Endodermal cell (in vitro differentiated cells): ENCODE results near the gene DCTN3. TPM values are rescaled to one million over a fixed set of nuclear protein-coding genes. Genes with fewer than 3 reads are reported as not detected.

Experiments
- DNase-seq: peaks from one replicate; pipeline ENCODE4 v3.0.0-alpha.2; 2017
- H3K27ac ChIP-seq: 2 replicates; pipeline ENCODE4 v1.5.1; 2013; ENCODE audit warnings: mild to moderate bottlenecking, low read depth, low read length, moderate library complexity
- H3K27me3 ChIP-seq: 2 replicates; pipeline ENCODE4 v1.6.1; 2013; ENCODE audit warnings: mild to moderate bottlenecking, low read length, moderate library complexity; ENCODE audit not compliant: insufficient read depth, control insufficient read depth, poor library complexity, severe bottlenecking
- H3K36me3 ChIP-seq: 2 replicates; pipeline ENCODE4 v1.7.0; 2013; ENCODE audit warnings: mild to moderate bottlenecking, low read length, moderate library complexity; ENCODE audit not compliant: control insufficient read depth, insufficient read depth
- H3K4me1 ChIP-seq: one replicate; pipeline ENCODE4 v1.7.0; 2013; ENCODE audit warnings: low read length; ENCODE audit not compliant: control insufficient read depth, insufficient read depth
- H3K4me3 ChIP-seq: 2 replicates; pipeline ENCODE4 v1.5.1; 2013; ENCODE audit warnings: mild to moderate bottlenecking, low read length, moderate library complexity
- H3K9ac ChIP-seq: 2 replicates; pipeline ENCODE4 v1.6.1; 2013; ENCODE audit warnings: mild to moderate bottlenecking, low read length, moderate library complexity; ENCODE audit not compliant: poor library complexity, severe bottlenecking; ENCODE audit errors: extremely low read depth
- H3K9me3 ChIP-seq: 2 replicates; pipeline ENCODE4 v1.6.1; 2013; ENCODE audit warnings: mild to moderate bottlenecking, low read length, moderate library complexity; ENCODE audit not compliant: control insufficient read depth
- H3K27ac Mint-ChIP-seq: 2 replicates; pipeline ENCODE4 v1.8.0; 2020; ENCODE audit warnings: mixed read lengths
- H3K27me3 Mint-ChIP-seq: 2 replicates; pipeline ENCODE4 v1.8.0; 2021; ENCODE audit warnings: mild to moderate bottlenecking, mixed read lengths; ENCODE audit not compliant: insufficient read depth
- H3K36me3 Mint-ChIP-seq: 2 replicates; pipeline ENCODE4 v1.8.0; 2020; ENCODE audit warnings: low read depth, mixed read lengths
- H3K4me1 Mint-ChIP-seq: 2 replicates; pipeline ENCODE4 v1.8.0; 2020; ENCODE audit warnings: mixed read lengths
- H3K4me3 Mint-ChIP-seq: 2 replicates; pipeline ENCODE4 v1.8.0; 2020; ENCODE audit warnings: mild to moderate bottlenecking, moderate library complexity, mixed read lengths
- H3K9me3 Mint-ChIP-seq: 2 replicates; pipeline ENCODE4 v1.8.0; 2020; ENCODE audit warnings: mild to moderate bottlenecking, mixed read lengths
- WGBS, 2 experiments: methylation state at CpG; one replicate each; pipeline versions ENCODE4 v1.1.5 to v1.1.7; 2013; ENCODE audit warnings: missing lambda C conversion rate in 2 of 2, mixed read lengths in 1 of 2; ENCODE audit not compliant: insufficient coverage in 1 of 2, insufficient read length in 1 of 2; 5-methylcytosine and 5-hydroxymethylcytosine counted together
- total RNA-seq, 2 donors: library from RNA; stranded (reverse); fragmentation: NEBNext Ultra II Directional in 1 of 2; extraction: Animal tissue kit (Norgen Biotek cat#: 25700) in 1 of 2; gene quantifications; 2 replicates in 1 of 2; 3 replicates in 1 of 2; pipeline ENCODE4 v1.2.1, GENCODE V29; 2021
- TF ChIP-seq, protein P1 (sequence below): fragments of 200-600 bp; sonication (generic); conservative IDR thresholded peaks from 2 replicates; pipeline ENCODE4 v1.5.0; 2021; ENCODE audit warnings: antibody characterized with exemption, mild to moderate bottlenecking

Gene DCTN3
- total RNA-seq, 2 donors from 2014 or later: 51.9 to 53.6 TPM

DNA sequence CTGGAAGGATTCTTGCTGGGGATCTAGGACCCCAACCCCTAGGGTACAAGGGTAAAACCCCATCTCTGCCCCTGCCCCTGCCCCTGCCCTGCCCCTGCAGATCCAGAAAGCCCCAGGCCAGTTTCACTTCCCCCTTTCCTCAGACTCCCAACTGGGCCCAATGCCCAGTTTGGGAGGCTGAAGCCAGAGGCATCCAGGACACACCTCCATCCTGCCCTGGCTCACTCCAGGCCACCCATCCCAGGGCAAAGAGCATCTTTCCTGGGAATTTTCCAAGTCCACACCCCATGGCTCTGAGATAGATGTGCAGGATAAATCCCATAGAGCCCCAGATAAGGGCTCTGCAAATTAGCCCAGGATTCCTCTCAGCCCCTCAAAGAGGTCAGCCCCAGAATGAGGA, 48.2 kb downstream of the DCTN3 start:
- H3K9me3 Mint-ChIP-seq: no peaks in the 10 kb centered on the region
- no peaks in the 10 kb centered on the region for H3K4me1 ChIP-seq
- no peak overlapping the region for H3K4me3 Mint-ChIP-seq
- no peak for DNase-seq
- H3K4me3 ChIP-seq: no peak overlapping the region
- H3K27ac ChIP-seq: no peak overlapping the region
- TF ChIP-seq, protein P1, sequence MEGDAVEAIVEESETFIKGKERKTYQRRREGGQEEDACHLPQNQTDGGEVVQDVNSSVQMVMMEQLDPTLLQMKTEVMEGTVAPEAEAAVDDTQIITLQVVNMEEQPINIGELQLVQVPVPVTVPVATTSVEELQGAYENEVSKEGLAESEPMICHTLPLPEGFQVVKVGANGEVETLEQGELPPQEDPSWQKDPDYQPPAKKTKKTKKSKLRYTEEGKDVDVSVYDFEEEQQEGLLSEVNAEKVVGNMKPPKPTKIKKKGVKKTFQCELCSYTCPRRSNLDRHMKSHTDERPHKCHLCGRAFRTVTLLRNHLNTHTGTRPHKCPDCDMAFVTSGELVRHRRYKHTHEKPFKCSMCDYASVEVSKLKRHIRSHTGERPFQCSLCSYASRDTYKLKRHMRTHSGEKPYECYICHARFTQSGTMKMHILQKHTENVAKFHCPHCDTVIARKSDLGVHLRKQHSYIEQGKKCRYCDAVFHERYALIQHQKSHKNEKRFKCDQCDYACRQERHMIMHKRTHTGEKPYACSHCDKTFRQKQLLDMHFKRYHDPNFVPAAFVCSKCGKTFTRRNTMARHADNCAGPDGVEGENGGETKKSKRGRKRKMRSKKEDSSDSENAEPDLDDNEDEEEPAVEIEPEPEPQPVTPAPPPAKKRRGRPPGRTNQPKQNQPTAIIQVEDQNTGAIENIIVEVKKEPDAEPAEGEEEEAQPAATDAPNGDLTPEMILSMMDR: no peak
- peaks cover 19% of the 10 kb centered on the region for H3K27me3 ChIP-seq
- no peak overlapping the region for H3K27ac Mint-ChIP-seq
- peaks cover 35% of the 10 kb centered on the region for H3K27me3 Mint-ChIP-seq
- H3K36me3 Mint-ChIP-seq: no peaks in the 10 kb centered on the region
- H3K9me3 ChIP-seq: no peaks in the 10 kb centered on the region
- H3K36me3 ChIP-seq: no peaks in the 10 kb centered on the region
- peaks cover 8% of the 10 kb centered on the region for H3K4me1 Mint-ChIP-seq
- no peak overlapping the region for H3K9ac ChIP-seq

DNA sequence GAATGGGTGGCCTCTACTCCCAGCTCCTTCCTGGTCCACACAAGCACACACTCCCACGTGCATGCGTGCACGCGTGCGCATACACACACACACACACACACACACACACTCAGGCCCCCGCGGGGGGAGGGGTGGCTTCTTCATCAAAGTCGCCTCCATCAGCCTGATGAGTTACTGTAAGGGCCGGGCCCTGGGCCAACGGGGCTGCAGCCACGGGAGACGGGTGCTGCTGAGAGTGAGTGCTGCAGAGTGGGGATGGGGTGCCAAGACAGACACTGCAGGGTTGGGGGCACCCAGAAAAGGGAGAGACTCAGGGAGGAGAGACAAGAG, 48.8 kb downstream of the DCTN3 start:
- WGBS, 2 experiments: 88 to 92% methylated on average over 6 to 12 of the region's 12 CpGs
- Histone ChIP-seq H3K27ac (peak overlapping the region; percentile 66), H3K4me1 (no peaks in the 10 kb centered on the region), H3K9me3 (no peaks in the 10 kb centered on the region), H3K36me3 (no peaks in the 10 kb centered on the region), H3K27me3 (peaks cover 21% of the 10 kb centered on the region), H3K9ac (no peak overlapping the region), H3K4me3 (no peak overlapping the region)
- DNase-seq: no peak
- no peaks in the 10 kb centered on the region for H3K36me3 Mint-ChIP-seq
- no peaks in the 10 kb centered on the region for H3K9me3 Mint-ChIP-seq
- H3K4me3 Mint-ChIP-seq: no peak overlapping the region
- no peak overlapping the region for H3K27ac Mint-ChIP-seq
- H3K4me1 Mint-ChIP-seq: peaks cover 8% of the 10 kb centered on the region
- TF ChIP-seq, protein P1: no peak
- peaks cover 35% of the 10 kb centered on the region for H3K27me3 Mint-ChIP-seq

DNA sequence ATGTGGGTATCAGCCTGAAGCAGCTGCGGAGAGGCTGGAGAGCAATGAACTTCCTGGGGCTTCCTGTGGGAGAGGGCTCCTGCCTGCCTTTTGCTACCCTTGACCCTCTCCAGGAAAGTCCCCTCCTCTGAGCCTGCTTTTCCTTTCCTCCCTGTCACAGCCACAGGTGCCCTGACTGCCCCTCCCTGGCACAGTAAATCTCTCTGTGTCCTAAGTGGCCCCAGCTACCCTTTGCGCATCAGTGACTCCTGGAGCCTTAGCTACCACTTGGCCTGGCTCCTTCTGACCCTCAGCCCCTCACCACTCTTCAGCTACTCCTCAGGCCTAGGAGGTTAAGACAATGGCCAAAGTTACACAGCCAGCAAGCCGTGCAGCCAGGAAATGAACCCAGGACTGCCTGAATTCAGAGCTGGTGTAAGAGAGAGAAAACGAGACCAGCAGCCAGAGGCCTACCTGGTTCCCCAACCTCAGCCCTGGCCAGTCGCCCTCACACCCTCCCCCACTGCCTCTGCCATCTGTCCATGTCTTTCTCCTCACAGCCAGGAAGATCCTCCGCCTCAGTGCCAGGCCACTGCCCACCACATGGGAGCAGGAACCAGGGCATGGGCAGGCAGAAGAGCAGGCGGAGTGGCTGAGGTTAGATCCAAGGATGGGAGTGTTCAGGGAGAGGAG, 49.4 kb downstream of the DCTN3 start:
- Histone ChIP-seq H3K4me1 (no peaks in the 10 kb centered on the region), H3K36me3 (no peaks in the 10 kb centered on the region), H3K27ac (peak overlapping the region; percentile 66), H3K9me3 (no peaks in the 10 kb centered on the region), H3K4me3 (no peak overlapping the region), H3K27me3 (peaks cover 17% of the 10 kb centered on the region), H3K9ac (no peak overlapping the region)
- peaks cover 30% of the 10 kb centered on the region for H3K27me3 Mint-ChIP-seq
- peak overlapping the region; percentile 22 for H3K27ac Mint-ChIP-seq
- 76 to 90% methylated on average over 2 to 7 of the region's 7 CpGs for WGBS, 2 experiments
- H3K36me3 Mint-ChIP-seq: no peaks in the 10 kb centered on the region
- peaks cover 6% of the 10 kb centered on the region for H3K4me1 Mint-ChIP-seq
- TF ChIP-seq, protein P1: no peak
- no peak overlapping the region for H3K4me3 Mint-ChIP-seq
- no peaks in the 10 kb centered on the region for H3K9me3 Mint-ChIP-seq
- DNase-seq: no peak
